SK-N-SH treated with all-trans-retinoic acid at 6 μM for 48 hours (cell line): ENCODE measurements around the gene PODNL1.
"Not testable (repeated sequence)": the region's sequence is repeated elsewhere in the genome, so short reads cannot be mapped to it uniquely, and the experiment has no call there.

Experiments used
- ATAC-seq: fragments of 200-7000 bp; cut with Tn5 transposase; 3 replicates; pipeline ENCODE4 v1.9.1; 2020; ENCODE audit warnings: mild to moderate bottlenecking, moderate library complexity
- ARNTL ChIP-seq: fragments of 450-650 bp; formaldehyde crosslinking; IDR thresholded peaks from 2 replicates; pipeline ENCODE4 v1.5.0; 2020; ENCODE audit warnings: low read depth, mild to moderate bottlenecking, moderate library complexity, borderline replicate concordance
- BACH2 ChIP-seq: fragments of 250-450 bp; sonication (Bioruptor Pico); IDR thresholded peaks from 2 replicates; pipeline ENCODE4 v1.9.0; 2021; ENCODE audit warnings: mild to moderate bottlenecking, borderline replicate concordance
- CSDC2 ChIP-seq: fragments of 250-450 bp; sonication (Bioruptor Pico); IDR thresholded peaks from 2 replicates; pipeline ENCODE4 v1.5.0; 2020; ENCODE audit warnings: mild to moderate bottlenecking, moderate library complexity
- CSRNP3 ChIP-seq: fragments of 250-450 bp; sonication (Bioruptor Pico); IDR thresholded peaks from 2 replicates; pipeline ENCODE4 v1.5.1; 2021; ENCODE audit warnings: mild to moderate bottlenecking, moderate library complexity
- ESRRG ChIP-seq: fragments of 250-450 bp; sonication (Bioruptor Pico); IDR thresholded peaks from 2 replicates; pipeline ENCODE4 v1.6.1; 2021; ENCODE audit warnings: mild to moderate bottlenecking
- GLIS3 ChIP-seq: fragments of 250-450 bp; sonication (Bioruptor Pico); IDR thresholded peaks from 2 replicates; pipeline ENCODE4 v1.5.0; 2020; ENCODE audit warnings: mild to moderate bottlenecking, moderate library complexity
- ISL1 ChIP-seq: fragments of 250-450 bp; sonication (Bioruptor Pico); IDR thresholded peaks from 2 replicates; pipeline ENCODE4 v2.1.2; 2022; ENCODE audit warnings: mild to moderate bottlenecking, moderate library complexity
- OSR1 ChIP-seq: fragments of 250-450 bp; sonication (Bioruptor Pico); IDR thresholded peaks from 2 replicates; pipeline ENCODE4 v1.8.0; 2022; ENCODE audit warnings: moderate library complexity, mild to moderate bottlenecking, inconsistent platforms
- PATZ1 ChIP-seq: fragments of 250-450 bp; sonication (Bioruptor Pico); IDR thresholded peaks from 2 replicates; pipeline ENCODE4 v1.8.0; 2020; ENCODE audit warnings: mild to moderate bottlenecking, moderate library complexity, borderline replicate concordance
- POU6F1 ChIP-seq: fragments of 250-450 bp; sonication (Bioruptor Pico); IDR thresholded peaks from 2 replicates; pipeline ENCODE4 v1.8.0; 2021; ENCODE audit warnings: low read depth, mild to moderate bottlenecking, moderate library complexity, borderline replicate concordance
- PPARA ChIP-seq: fragments of 250-450 bp; sonication (Bioruptor Pico); IDR thresholded peaks from 2 replicates; pipeline ENCODE4 v1.5.0; 2020; ENCODE audit warnings: mild to moderate bottlenecking, borderline replicate concordance
- RARB ChIP-seq: fragments of 250-450 bp; sonication (Bioruptor Pico); IDR thresholded peaks from 2 replicates; pipeline ENCODE4 v1.8.0; 2021; ENCODE audit warnings: mild to moderate bottlenecking, moderate library complexity
- TCF4 ChIP-seq: fragments of 250-450 bp; sonication (Bioruptor Pico); IDR thresholded peaks from 2 replicates; pipeline ENCODE4 v1.8.0; 2021; ENCODE audit warnings: mild to moderate bottlenecking, moderate library complexity, borderline replicate concordance
- TOX ChIP-seq: fragments of 250-450 bp; sonication (Bioruptor Pico); IDR thresholded peaks from 2 replicates; pipeline ENCODE4 v1.8.0; 2021; ENCODE audit warnings: mild to moderate bottlenecking, moderate library complexity, borderline replicate concordance
- TSHZ2 ChIP-seq: fragments of 250-450 bp; sonication (Bioruptor Pico); IDR thresholded peaks from 2 replicates; pipeline ENCODE4 v1.5.0; 2020; ENCODE audit warnings: mild to moderate bottlenecking, moderate library complexity
- ZC3H10 ChIP-seq: fragments of 250-450 bp; sonication (Bioruptor Pico); IDR thresholded peaks from 2 replicates; pipeline ENCODE4 v1.5.1; 2021; ENCODE audit warnings: mild to moderate bottlenecking, moderate library complexity
- ZFP3 ChIP-seq: fragments of 250-450 bp; sonication (Bioruptor Pico); IDR thresholded peaks from 2 replicates; pipeline ENCODE4 v1.5.0; 2020; ENCODE audit warnings: mild to moderate bottlenecking, moderate library complexity
- ZNF565 ChIP-seq: fragments of 450-650 bp; formaldehyde crosslinking; conservative IDR thresholded peaks from 2 replicates; pipeline ENCODE4 v1.5.0; 2020; ENCODE audit warnings: low read depth, mild to moderate bottlenecking, moderate library complexity
- ZNF70 ChIP-seq: fragments of 450-650 bp; formaldehyde crosslinking; IDR thresholded peaks from 2 replicates; pipeline ENCODE4 v1.5.0; 2020; ENCODE audit warnings: mild to moderate bottlenecking, moderate library complexity
- ZNF8 ChIP-seq: fragments of 450-650 bp; formaldehyde crosslinking; IDR thresholded peaks from 2 replicates; pipeline ENCODE4 v1.5.0; 2020; ENCODE audit warnings: mild to moderate bottlenecking, moderate library complexity

PODNL1 gene

GRCh38 chr19:13968999-13969398 is 30.8 kb upstream of the PODNL1 start:
- no peak for ATAC-seq
- TF ChIP-seq ARNTL (CRISPR knock-in tag) (no peak), ZFP3 (no peak), OSR1 (CRISPR knock-in tag) (no peak), ZNF8 (CRISPR knock-in tag) (no peak), GLIS3 (CRISPR knock-in tag) (no peak), ZNF565 (CRISPR knock-in tag) (no peak), CSDC2 (CRISPR knock-in tag) (no peak)

- TF ChIP-seq BACH2 (CRISPR knock-in tag) (no peak), CSDC2 (CRISPR knock-in tag) (no peak), TCF4 (CRISPR knock-in tag) (no peak), ZNF565 (CRISPR knock-in tag) (no peak), POU6F1 (CRISPR knock-in tag) (no peak), ZC3H10 (CRISPR knock-in tag) (no peak), ZFP3 (no peak), TSHZ2 (CRISPR knock-in tag) (no peak), TOX (no peak), CSRNP3 (CRISPR knock-in tag) (no peak), ARNTL (CRISPR knock-in tag) (no peak), PATZ1 (CRISPR knock-in tag) (no peak), RARB (no peak), PPARA (CRISPR knock-in tag) (no peak), ZNF8 (CRISPR knock-in tag) (no peak), ISL1 (no peak), ESRRG (no peak)
- TF ChIP-seq, all 23 proteins: peak for 0
- ATAC-seq, result no peak
These were observed 30.2 kb upstream of the PODNL1 start for GRCh38 chr19:13968383-13968935.

GRCh38 chr19:13967206-13967605 is 29.0 kb upstream of the PODNL1 start:
- ATAC-seq, result not testable (repeated sequence)

- ATAC-seq, result no peak
- TF ChIP-seq RARB (no peak), ISL1 (no peak), ESRRG (no peak), ZFP3 (no peak), GLIS3 (CRISPR knock-in tag) (no peak), ZC3H10 (CRISPR knock-in tag) (no peak), BACH2 (CRISPR knock-in tag) (no peak), TSHZ2 (CRISPR knock-in tag) (no peak), ARNTL (CRISPR knock-in tag) (no peak), ZNF70 (no peak), OSR1 (CRISPR knock-in tag) (no peak), POU6F1 (CRISPR knock-in tag) (no peak), ZNF8 (CRISPR knock-in tag) (no peak), ZNF565 (CRISPR knock-in tag) (no peak), PPARA (CRISPR knock-in tag) (no peak)
These were observed 28.5 kb upstream of the PODNL1 start for GRCh38 chr19:13966684-13967128.
